NK-92 (cell line): ENCODE measurements around the gene GPN3.
"Not testable (repeated sequence)": the region's sequence is repeated elsewhere in the genome, so short reads cannot be mapped to it uniquely, and the experiment has no call there.

ENCODE experiments used
- DNase-seq: peaks from one replicate; lab custom pipeline; 2025; ENCODE audit not compliant: unreplicated experiment; lab: John Stamatoyannopoulos, UW

The GPN3 gene

GRCh38 chr12:110468214-110469048, at the start of gene GPN3, which contains the start of gene FAM216A:
GPN3 (minus strand) TSS chr12:110468257; CDS start chr12:110468203, 54 bp downstream.
FAM216A (plus strand) TSS chr12:110468845; CDS start chr12:110468876, 31 bp downstream.
- peak; percentile 61 for DNase-seq

- DNase-seq = no peak
These were observed 48.9 kb upstream of the GPN3 start for GRCh38 chr12:110516995-110517394.

- DNase-seq = no peak
These were observed 46.3 kb upstream of the GPN3 start for GRCh38 chr12:110514363-110514762.

- DNase-seq = no peak
These were observed 45.8 kb upstream of the GPN3 start for GRCh38 chr12:110513842-110514241.

GRCh38 chr12:110508071-110508586, 40.1 kb upstream of the GPN3 start:
- no peak for DNase-seq

GRCh38 chr12:110505332-110505731, 37.3 kb upstream of the GPN3 start:
- no peak for DNase-seq

GRCh38 chr12:110503432-110503831, 35.4 kb upstream of the GPN3 start:
- DNase-seq = no peak

- DNase-seq = peak; percentile 96
These were observed 34.0 kb upstream of the GPN3 start, which contains the start of the genes RAD9B and VPS29 for GRCh38 chr12:110501752-110502738. RAD9B (plus strand) TSS chr12:110502331; CDS start chr12:110502338, 7 bp downstream. VPS29 (minus strand) TSS chr12:110502111; CDS start chr12:110502051, 60 bp downstream.

- DNase-seq = no peak
These were observed 33.3 kb upstream of the GPN3 start for GRCh38 chr12:110501399-110501751.

- DNase-seq = no peak
These were observed 31.1 kb upstream of the GPN3 start for GRCh38 chr12:110498984-110499706.

GRCh38 chr12:110475426-110475825, 7.4 kb upstream of the GPN3 start:
- DNase-seq = no peak

- DNase-seq = no peak
These were observed 227 bp downstream of the GPN3 start for GRCh38 chr12:110467847-110468213.

GRCh38 chr12:110466791-110467190, 1.3 kb downstream of the GPN3 start:
- no peak for DNase-seq

- DNase-seq = not testable (repeated sequence)
These were observed 2.3 kb downstream of the GPN3 start for GRCh38 chr12:110465765-110466164.

- DNase-seq = no peak
These were observed 3.0 kb downstream of the GPN3 start for GRCh38 chr12:110465024-110465423.

GRCh38 chr12:110461189-110461588, 6.9 kb downstream of the GPN3 start:
- not testable (repeated sequence) for DNase-seq

GRCh38 chr12:110458756-110459155, 9.3 kb downstream of the GPN3 start:
- DNase-seq = no peak

- no peak for DNase-seq
These were observed 14.3 kb downstream of the GPN3 start for GRCh38 chr12:110453569-110454296.

- DNase-seq = no peak
These were observed 16.8 kb downstream of the GPN3 start for GRCh38 chr12:110451263-110451662.
